Measurements from ENCODE around the gene CYB5R2.
A peak's percentile ranks its signal among the peaks of the same experiment; 100 is the strongest.

Gene CYB5R2

DNA sequence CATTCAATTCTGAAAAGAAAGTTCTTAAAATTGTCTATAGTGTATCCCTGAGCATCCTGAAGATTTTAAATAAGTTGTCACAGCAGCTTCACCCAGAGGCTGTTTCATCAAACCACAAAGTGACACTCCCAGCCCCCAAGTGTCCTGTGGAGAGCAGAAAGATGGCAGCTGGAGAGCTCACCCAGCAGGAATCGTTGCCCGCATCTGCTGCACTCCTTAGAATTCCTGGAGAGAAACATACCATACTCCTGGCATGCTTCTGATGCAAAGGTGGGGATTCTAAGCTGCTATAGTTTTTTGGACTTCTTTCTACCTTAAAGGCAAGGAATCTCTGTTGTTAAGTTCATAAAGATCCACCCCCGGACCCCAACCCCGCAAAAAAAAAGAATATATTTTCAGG lies 13.5 kb upstream of the CYB5R2 start:
- Histone ChIP-seq H4K12ac (ENCODE audit: low read depth, low read length) (no peak overlapping the region), H3K14ac (ENCODE audit: low read length) (no peak overlapping the region), H3K9ac (ENCODE audit: low read length) (no peak overlapping the region), H3K79me2 (ENCODE audit: control insufficient read depth, insufficient read depth, low read length, poor library complexity) (no peaks in the 10 kb centered on the region), H2BK12ac (ENCODE audit: low read length) (no peak overlapping the region), H3K36me3 (ENCODE audit: control insufficient read depth in 1 of 2, insufficient read depth in 2 of 2, low read length in 2 of 2) (no peaks in the 10 kb centered on the region), H3K23ac (ENCODE audit: low read length) (no peak overlapping the region), H3K4me1 (ENCODE audit: control insufficient read depth in 1 of 2, insufficient read depth in 2 of 2, low read length in 2 of 2) (peaks cover 0 to 3% of the 10 kb centered on the region in 2 experiments), H3K4ac (ENCODE audit: low read depth, low read length) (no peak overlapping the region), H2AFZ (ENCODE audit: insufficient read depth, low read length, poor library complexity) (no peak overlapping the region), H3K9me3 (ENCODE audit: insufficient read depth, low read depth, low read length) (no peaks in the 10 kb centered on the region), H3K4me3 (ENCODE audit: low read depth, low read length) (no peak overlapping the region), H3K4me2 (ENCODE audit: low read length) (no peak overlapping the region), H3K27ac (ENCODE audit: low read depth, low read length) (no peak overlapping the region), H2BK120ac (ENCODE audit: insufficient read depth, low read length, poor library complexity) (no peak overlapping the region), H3K18ac (ENCODE audit: low read length) (no peak overlapping the region), H2BK5ac (ENCODE audit: low read depth, low read length, poor library complexity) (no peak overlapping the region), H4K8ac (ENCODE audit: low read depth, low read length) (no peak overlapping the region), H3K27me3 (ENCODE audit: insufficient read depth, low read length) (no peaks in the 10 kb centered on the region), H3K79me1 (ENCODE audit: low read length) (no peaks in the 10 kb centered on the region), H2AK5ac (ENCODE audit: low read length) (no peak overlapping the region), H4K91ac (ENCODE audit: low read depth, low read length) (no peak overlapping the region)
- no CpG with 5 or more reads among the region's 4 CpGs for WGBS (ENCODE audit: extremely low coverage, insufficient coverage, insufficient read length)
- DNase-seq = peak; percentile 82 to 89

DNA sequence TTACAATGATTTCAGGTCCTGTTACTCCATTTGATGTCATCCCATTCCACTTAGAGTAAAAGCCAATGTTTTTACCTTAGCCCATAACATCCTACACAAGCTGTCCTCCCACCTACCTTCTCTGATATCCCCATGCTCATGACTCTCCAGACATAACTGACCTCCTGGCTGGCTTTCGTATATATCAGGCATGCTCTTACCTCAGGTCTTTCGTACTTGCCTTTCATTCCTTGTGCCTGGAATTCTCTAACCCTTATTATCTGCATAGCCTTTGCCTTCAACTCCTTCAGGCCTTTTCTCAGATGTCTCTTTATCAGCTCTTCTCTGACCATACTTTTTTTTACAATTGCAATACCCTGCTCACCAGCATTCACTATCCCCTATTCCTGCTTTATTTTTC lies 10.3 kb upstream of the CYB5R2 start:
- no CpG with 5 or more reads among the region's 2 CpGs for WGBS (ENCODE audit: extremely low coverage, insufficient coverage, insufficient read length)
- H3K4me1 ChIP-seq (ENCODE audit: control insufficient read depth in 1 of 2, insufficient read depth in 2 of 2, low read length in 2 of 2) = peaks cover 0 to 3% of the 10 kb centered on the region in 2 experiments
- H3K36me3 ChIP-seq (ENCODE audit: control insufficient read depth in 1 of 2, insufficient read depth in 2 of 2, low read length in 2 of 2) = no peaks in the 10 kb centered on the region
- no peak overlapping the region for H2AFZ ChIP-seq (ENCODE audit: insufficient read depth, low read length, poor library complexity)
- H3K27ac ChIP-seq (ENCODE audit: low read depth, low read length) = no peak overlapping the region
- no peak overlapping the region for H3K4ac ChIP-seq (ENCODE audit: low read depth, low read length)
- H3K79me1 ChIP-seq (ENCODE audit: low read length) = no peaks in the 10 kb centered on the region
- no peak overlapping the region for H3K4me2 ChIP-seq (ENCODE audit: low read length)
- no peak overlapping the region for H3K14ac ChIP-seq (ENCODE audit: low read length)
- no peak overlapping the region for H3K4me3 ChIP-seq (ENCODE audit: low read depth, low read length)
- H2AK5ac ChIP-seq (ENCODE audit: low read length) = no peak overlapping the region
- no peak overlapping the region for H4K8ac ChIP-seq (ENCODE audit: low read depth, low read length)
- H3K9me3 ChIP-seq (ENCODE audit: insufficient read depth, low read depth, low read length) = no peaks in the 10 kb centered on the region
- no peak overlapping the region for H3K18ac ChIP-seq (ENCODE audit: low read length)
- DNase-seq = peak; percentile 67 to 83
- no peak overlapping the region for H2BK120ac ChIP-seq (ENCODE audit: insufficient read depth, low read length, poor library complexity)
- H3K27me3 ChIP-seq (ENCODE audit: insufficient read depth, low read length) = no peaks in the 10 kb centered on the region
- no peaks in the 10 kb centered on the region for H3K79me2 ChIP-seq (ENCODE audit: control insufficient read depth, insufficient read depth, low read length, poor library complexity)
- no peak overlapping the region for H3K23ac ChIP-seq (ENCODE audit: low read length)
- H2BK5ac ChIP-seq (ENCODE audit: low read depth, low read length, poor library complexity) = no peak overlapping the region
- H3K9ac ChIP-seq (ENCODE audit: low read length) = no peak overlapping the region
- no peak overlapping the region for H4K91ac ChIP-seq (ENCODE audit: low read depth, low read length)
- H2BK12ac ChIP-seq (ENCODE audit: low read length) = no peak overlapping the region
- no peak overlapping the region for H4K12ac ChIP-seq (ENCODE audit: low read depth, low read length)

DNA sequence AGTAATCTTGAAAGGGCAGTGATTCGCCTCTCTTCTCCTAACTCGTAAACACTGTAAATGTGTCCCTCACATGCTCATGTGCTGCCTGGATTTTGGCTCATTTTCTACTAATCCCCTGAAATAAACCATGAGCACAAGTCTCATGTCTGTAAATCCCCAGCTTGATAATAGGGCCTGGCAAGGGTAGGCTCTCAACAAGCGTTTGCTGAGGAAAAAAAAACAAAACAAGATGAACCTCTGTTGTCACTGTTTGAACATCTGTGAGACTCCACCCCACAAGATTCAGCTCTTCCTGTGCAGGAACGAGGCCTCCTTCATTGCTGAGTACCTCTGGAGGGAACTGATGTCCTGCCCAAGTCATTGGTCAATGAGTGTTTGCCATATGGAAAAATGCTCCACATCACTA lies 4.5 kb upstream of the CYB5R2 start:
- Histone ChIP-seq H3K23ac (ENCODE audit: low read length) (no peak overlapping the region), H3K79me2 (ENCODE audit: control insufficient read depth, insufficient read depth, low read length, poor library complexity) (peaks cover 7% of the 10 kb centered on the region), H2AFZ (ENCODE audit: insufficient read depth, low read length, poor library complexity) (no peak overlapping the region), H2AK5ac (ENCODE audit: low read length) (no peak overlapping the region), H3K4me2 (ENCODE audit: low read length) (no peak overlapping the region), H3K4me3 (ENCODE audit: low read depth, low read length) (no peak overlapping the region), H3K14ac (ENCODE audit: low read length) (no peak overlapping the region), H3K36me3 (ENCODE audit: control insufficient read depth in 1 of 2, insufficient read depth in 2 of 2, low read length in 2 of 2) (no peaks in the 10 kb centered on the region), H3K27me3 (ENCODE audit: insufficient read depth, low read length) (no peaks in the 10 kb centered on the region), H3K4me1 (ENCODE audit: control insufficient read depth in 1 of 2, insufficient read depth in 2 of 2, low read length in 2 of 2) (peaks cover 4 to 8% of the 10 kb centered on the region in 2 experiments), H2BK5ac (ENCODE audit: low read depth, low read length, poor library complexity) (no peak overlapping the region), H3K4ac (ENCODE audit: low read depth, low read length) (no peak overlapping the region), H4K91ac (ENCODE audit: low read depth, low read length) (no peak overlapping the region), H4K12ac (ENCODE audit: low read depth, low read length) (no peak overlapping the region), H3K79me1 (ENCODE audit: low read length) (peaks cover 10% of the 10 kb centered on the region), H3K9me3 (ENCODE audit: insufficient read depth, low read depth, low read length) (no peaks in the 10 kb centered on the region), H3K18ac (ENCODE audit: low read length) (no peak overlapping the region), H3K9ac (ENCODE audit: low read length) (no peak overlapping the region), H2BK120ac (ENCODE audit: insufficient read depth, low read length, poor library complexity) (no peak overlapping the region), H4K8ac (ENCODE audit: low read depth, low read length) (no peak overlapping the region), H3K27ac (ENCODE audit: low read depth, low read length) (no peak overlapping the region), H2BK12ac (ENCODE audit: low read length) (no peak overlapping the region)
- no CpG with 5 or more reads among the region's 4 CpGs for WGBS (ENCODE audit: extremely low coverage, insufficient coverage, insufficient read length)
- DNase-seq = no peak

DNA sequence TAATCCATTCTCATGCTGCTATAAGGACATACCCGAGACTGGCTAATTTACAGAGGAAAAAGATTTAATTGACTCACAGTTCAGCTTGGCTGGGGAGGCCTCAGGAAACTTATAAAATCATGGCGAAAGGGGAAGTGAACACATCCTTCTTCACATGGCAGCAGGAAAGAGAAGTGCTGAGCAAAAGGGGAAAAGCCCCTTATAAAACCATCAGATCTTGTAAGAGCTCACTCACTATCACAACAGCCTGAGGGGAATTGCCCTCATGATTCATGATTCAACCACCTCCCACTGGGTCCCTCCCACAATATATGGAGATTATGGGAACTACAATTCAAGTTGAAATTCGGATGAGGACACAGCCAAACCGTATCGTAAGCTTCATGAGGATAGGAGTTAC lies 3.8 kb upstream of the CYB5R2 start:
- no peak overlapping the region for H2BK5ac ChIP-seq (ENCODE audit: low read depth, low read length, poor library complexity)
- no peak overlapping the region for H4K12ac ChIP-seq (ENCODE audit: low read depth, low read length)
- no peak overlapping the region for H4K91ac ChIP-seq (ENCODE audit: low read depth, low read length)
- no peak overlapping the region for H3K18ac ChIP-seq (ENCODE audit: low read length)
- H3K4me2 ChIP-seq (ENCODE audit: low read length) = no peak overlapping the region
- DNase-seq = peak; percentile 72 to 80
- peaks cover 11 to 15% of the 10 kb centered on the region in 2 experiments for H3K4me1 ChIP-seq (ENCODE audit: control insufficient read depth in 1 of 2, insufficient read depth in 2 of 2, low read length in 2 of 2)
- H3K4ac ChIP-seq (ENCODE audit: low read depth, low read length) = no peak overlapping the region
- H2BK120ac ChIP-seq (ENCODE audit: insufficient read depth, low read length, poor library complexity) = no peak overlapping the region
- H2BK12ac ChIP-seq (ENCODE audit: low read length) = no peak overlapping the region
- no peaks in the 10 kb centered on the region for H3K9me3 ChIP-seq (ENCODE audit: insufficient read depth, low read depth, low read length)
- whole genome bisulfite sequencing (ENCODE audit: extremely low coverage, insufficient coverage, insufficient read length) = no CpG with 5 or more reads among the region's 5 CpGs
- no peak overlapping the region for H2AK5ac ChIP-seq (ENCODE audit: low read length)
- H2AFZ ChIP-seq (ENCODE audit: insufficient read depth, low read length, poor library complexity) = no peak overlapping the region
- H3K9ac ChIP-seq (ENCODE audit: low read length) = no peak overlapping the region
- no peak overlapping the region for H3K27ac ChIP-seq (ENCODE audit: low read depth, low read length)
- peaks cover 7% of the 10 kb centered on the region for H3K79me2 ChIP-seq (ENCODE audit: control insufficient read depth, insufficient read depth, low read length, poor library complexity)
- H3K14ac ChIP-seq (ENCODE audit: low read length) = no peak overlapping the region
- H3K79me1 ChIP-seq (ENCODE audit: low read length) = peaks cover 10% of the 10 kb centered on the region
- no peaks in the 10 kb centered on the region for H3K36me3 ChIP-seq (ENCODE audit: control insufficient read depth in 1 of 2, insufficient read depth in 2 of 2, low read length in 2 of 2)
- H3K27me3 ChIP-seq (ENCODE audit: insufficient read depth, low read length) = no peaks in the 10 kb centered on the region
- H3K23ac ChIP-seq (ENCODE audit: low read length) = no peak overlapping the region
- H3K4me3 ChIP-seq (ENCODE audit: low read depth, low read length) = no peak overlapping the region
- H4K8ac ChIP-seq (ENCODE audit: low read depth, low read length) = no peak overlapping the region
